ENCODE measurements around the gene ANKRD40CL.
"Not testable (repeated sequence)": the region's sequence is repeated elsewhere in the genome, so short reads cannot be mapped to it uniquely, and the experiment has no call there.

The ANKRD40CL gene, protein sequence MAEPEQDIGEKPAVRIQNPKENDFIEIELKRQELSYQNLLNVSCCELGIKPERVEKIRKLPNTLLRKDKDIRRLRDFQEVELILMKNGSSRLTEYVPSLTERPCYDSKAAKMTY

DNA sequence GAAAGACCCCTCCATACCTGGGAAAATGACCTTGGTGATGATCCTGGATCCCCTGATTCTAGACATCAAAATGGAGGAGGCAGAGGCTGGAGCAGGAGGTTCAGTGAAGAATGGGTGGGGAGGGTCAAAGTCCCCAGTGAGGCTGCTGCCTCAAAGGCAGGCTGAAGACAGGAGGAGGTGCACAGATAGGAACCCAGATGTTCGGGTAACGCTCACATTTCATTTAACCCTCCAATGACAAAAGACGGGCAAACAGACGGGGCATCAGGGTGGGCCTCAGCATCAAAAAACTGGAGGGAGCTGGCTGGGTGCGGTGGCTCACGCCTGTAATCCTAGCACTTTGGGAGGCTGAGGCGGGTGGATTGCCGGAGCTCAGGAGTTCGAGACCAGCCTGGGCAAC lies at the start of gene ANKRD40CL:
Gene ANKRD40CL (minus strand): TSS at position 73 of the 400 bp plus-strand sequence. CDS start 605 bp downstream, outside the sequence.
- no peak for ATAC-seq

GRCh38 chr17:50816271-50816670 lies 49.0 kb upstream of the ANKRD40CL start:
- ATAC-seq: no peak

DNA sequence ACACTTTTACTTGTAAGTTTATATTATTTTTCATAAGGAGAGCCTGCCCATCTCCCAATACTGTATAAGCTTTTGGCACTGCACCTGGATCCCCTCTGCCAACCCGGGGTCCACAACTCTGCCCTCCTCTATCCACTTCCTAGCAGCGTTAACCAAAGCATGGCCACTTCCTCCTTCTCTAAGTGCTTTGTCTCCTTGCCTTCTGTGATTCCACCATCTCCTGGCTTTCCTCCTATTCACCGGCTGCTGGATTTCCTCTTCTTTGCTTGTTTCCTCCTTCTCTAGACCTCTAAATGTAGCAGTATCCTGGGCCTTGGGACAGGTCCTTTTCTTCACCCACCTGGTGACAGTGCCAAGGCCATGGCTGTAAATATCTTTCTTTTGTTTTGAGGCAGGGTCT lies 48.1 kb upstream of the ANKRD40CL start:
- ATAC-seq: no peak

- no peak for ATAC-seq
Observed at GRCh38 chr17:50813583-50813982, 46.3 kb upstream of the ANKRD40CL start.

DNA sequence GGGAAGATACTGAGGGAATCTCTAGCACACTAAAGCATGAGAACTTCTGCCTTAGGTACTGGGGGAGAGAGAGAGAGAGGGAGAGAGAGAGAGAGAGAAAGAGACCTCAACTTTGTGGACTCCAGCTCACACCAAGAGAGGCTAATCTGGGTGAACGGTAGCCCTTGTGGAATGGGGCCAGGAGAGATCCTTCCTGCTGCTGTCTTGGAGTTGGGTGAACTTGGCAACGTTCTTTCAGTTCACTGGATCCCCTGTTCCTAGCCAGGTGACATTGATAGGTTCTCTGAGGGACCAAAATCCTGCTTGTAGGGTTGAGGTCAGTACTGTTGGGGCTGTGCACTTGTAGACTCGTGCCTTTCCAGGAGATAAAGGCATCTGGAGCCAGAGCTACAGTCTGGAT lies 41.6 kb upstream of the ANKRD40CL start:
- ATAC-seq: no peak

- ATAC-seq: no peak
Observed at GRCh38 chr17:50808413-50808812, 41.1 kb upstream of the ANKRD40CL start.

- ATAC-seq: no peak
Observed at GRCh38 chr17:50807675-50808074, 40.4 kb upstream of the ANKRD40CL start.

DNA sequence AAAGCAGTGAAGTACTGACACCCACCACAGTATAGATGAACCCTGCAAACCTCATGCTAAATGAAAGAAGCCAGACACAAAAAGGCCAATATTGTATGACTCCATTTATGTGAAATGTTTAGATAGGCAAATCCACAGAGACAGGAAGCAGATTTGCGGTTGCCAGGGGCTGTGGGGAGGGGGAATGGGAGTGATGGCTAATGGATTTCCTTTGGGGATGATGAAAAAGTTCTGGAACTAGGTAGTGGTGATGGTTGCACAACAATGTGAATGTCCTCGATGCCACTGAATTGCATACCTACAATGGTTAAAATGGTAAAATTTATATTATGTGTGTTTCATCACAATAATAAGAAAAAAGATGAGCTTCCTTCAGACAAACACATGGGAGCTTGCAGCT lies 39.7 kb upstream of the ANKRD40CL start:
- no peak for ATAC-seq

DNA sequence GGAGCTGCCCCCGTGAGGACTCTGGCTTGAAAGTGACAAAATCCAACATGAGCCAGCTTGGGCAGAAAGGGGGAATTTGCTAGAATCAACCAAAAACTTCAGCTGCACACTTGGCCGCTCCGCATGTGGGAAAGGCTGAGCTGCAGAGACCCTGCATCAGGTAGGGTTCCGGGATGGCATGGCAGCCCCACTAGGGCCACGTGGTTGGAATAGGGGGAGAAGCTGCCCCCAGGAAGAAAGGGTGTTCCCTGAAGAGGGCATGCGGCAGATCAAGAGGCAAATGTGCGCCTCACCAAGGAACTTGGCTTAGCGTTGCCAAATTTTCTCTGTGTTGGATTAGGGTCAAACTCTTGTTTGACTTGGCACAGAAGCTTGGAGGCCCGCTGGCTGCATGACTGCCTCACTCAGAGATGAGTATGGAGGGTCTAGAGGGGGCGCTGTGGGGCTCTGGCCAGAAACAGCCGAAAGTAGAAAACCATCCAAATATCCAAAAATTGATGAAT lies 38.9 kb upstream of the ANKRD40CL start:
- ATAC-seq: no peak

DNA sequence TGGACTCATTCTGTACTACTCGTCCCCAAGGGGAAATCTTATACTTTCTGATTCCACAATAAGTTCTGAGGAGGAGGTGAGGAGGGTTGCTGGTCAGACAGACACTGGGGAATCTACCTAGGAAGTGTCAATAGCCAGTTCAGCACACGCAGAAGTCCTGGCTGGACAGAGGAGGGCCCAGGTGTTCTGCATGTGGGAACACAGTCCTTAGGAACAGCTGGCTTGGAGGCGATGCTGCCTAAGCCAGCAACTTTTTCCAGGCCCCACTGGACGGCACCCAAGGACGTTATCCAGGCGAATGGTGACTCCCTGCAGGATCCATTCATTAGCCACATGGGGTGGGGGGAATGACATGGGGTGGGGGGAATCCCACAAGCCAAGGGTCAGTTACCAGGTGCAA lies 38.2 kb upstream of the ANKRD40CL start:
- ATAC-seq: no peak

- ATAC-seq: not testable (repeated sequence)
Observed at GRCh38 chr17:50804749-50805475, 37.6 kb upstream of the ANKRD40CL start.

DNA sequence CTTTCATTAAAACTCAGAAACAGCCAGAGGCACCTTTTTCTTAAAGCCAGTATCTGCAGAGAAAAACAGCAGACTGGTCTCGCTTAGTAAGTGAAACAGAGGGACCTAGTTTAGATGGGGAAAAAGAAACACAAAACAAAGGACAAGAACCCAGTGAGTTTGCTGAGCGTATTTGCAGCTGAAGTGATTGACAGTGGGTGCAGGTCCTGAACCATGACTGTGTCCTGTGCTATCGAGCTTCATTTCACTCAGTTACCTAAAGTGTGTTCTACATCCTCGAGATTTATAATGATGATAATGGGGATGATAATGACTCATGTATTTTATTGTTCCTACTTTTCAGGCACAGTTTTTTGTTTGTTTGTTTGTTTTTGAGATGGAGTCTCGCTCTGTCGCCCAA lies 36.4 kb upstream of the ANKRD40CL start:
- no peak for ATAC-seq

GRCh38 chr17:50802609-50803571 lies 35.6 kb upstream of the ANKRD40CL start:
- no peak for ATAC-seq

- ATAC-seq: no peak
Observed at GRCh38 chr17:50800196-50800700, 32.9 kb upstream of the ANKRD40CL start.

- ATAC-seq: no peak
Observed at GRCh38 chr17:50799582-50799981, 32.3 kb upstream of the ANKRD40CL start.

DNA sequence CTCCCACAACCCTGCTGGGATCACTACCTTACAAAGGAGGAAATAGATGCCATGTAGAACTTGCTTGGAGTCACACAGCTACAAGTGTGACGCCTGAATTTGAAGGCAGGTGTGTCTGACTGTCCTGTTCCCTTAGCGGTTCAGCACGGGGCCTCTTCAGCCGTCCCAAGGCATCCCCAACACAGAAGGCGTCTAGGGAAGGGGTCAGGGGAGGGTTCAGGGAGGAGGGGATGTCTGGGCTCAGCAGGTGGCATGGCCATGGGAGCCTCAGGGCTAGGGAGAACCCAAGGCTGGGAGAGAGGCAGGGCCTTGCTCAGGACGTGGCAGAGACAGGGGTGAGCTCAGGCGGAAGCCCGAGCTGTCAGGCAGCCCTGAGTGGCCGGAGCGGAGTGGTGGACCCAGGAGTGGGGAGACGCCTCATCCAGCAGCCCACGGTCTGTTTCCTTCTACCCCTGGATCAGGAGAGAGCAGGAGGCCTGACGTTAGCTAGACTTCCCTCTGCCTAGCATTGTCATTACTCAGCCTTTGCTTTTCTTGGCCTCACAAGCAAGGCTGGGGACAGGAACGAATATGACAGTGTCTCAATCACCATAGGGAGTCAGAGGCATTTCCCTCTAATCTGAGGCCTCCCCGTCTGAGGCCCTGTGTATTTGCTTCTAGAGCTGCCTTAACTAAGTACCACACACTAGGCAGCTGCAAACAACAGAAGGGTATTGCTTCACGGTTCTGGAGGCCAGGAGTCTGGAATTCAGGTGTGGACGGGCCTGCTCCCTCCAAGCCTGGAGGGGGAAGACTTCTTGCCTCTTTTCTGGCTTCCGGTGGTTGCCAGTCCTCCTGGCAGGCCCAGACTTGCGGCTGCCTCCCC lies 31.3 kb upstream of the ANKRD40CL start:
- ATAC-seq: no peak

- ATAC-seq: no peak
Observed at GRCh38 chr17:50797135-50797810, 30.0 kb upstream of the ANKRD40CL start.

DNA sequence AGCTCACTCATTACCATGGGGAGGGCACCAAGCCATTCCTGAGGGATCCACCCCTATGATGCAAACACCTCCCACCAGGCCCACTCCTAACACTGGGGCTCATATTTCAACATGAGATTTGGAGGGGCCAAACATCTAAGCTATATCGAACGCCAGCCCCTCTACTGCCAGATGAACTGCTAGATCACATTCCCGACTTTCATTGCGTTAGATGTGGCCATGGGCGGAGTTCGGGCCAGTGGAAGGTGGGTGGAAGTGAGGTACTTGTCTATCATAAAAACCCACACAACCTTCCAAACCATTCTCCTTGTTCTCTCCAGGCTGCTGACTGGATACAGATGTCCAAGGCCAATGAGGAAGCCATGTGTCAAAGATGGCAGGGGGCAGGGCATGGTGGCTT lies 27.0 kb upstream of the ANKRD40CL start:
- no peak for ATAC-seq

DNA sequence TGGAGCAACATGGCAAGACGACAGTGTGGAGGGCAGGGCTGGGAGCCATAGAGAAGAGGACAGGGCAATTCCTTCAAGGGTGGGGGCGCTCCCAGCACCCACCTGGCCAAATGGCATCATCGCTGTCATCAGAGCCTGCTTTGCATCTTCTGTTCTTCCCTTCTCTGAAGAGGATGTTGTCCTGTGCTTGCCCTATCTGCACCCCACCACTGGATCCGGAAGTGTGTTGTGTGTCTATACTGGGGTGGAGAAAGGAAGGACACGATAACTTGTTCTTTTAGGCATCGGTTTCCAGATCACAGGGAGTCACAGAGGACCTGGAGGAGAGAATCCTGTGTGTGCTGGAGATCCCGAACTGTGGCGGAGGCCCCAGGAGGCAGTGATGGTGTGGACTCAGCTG lies 25.7 kb upstream of the ANKRD40CL start:
- ATAC-seq: no peak

- ATAC-seq: no peak
Observed at GRCh38 chr17:50792132-50792531, 24.8 kb upstream of the ANKRD40CL start.

DNA sequence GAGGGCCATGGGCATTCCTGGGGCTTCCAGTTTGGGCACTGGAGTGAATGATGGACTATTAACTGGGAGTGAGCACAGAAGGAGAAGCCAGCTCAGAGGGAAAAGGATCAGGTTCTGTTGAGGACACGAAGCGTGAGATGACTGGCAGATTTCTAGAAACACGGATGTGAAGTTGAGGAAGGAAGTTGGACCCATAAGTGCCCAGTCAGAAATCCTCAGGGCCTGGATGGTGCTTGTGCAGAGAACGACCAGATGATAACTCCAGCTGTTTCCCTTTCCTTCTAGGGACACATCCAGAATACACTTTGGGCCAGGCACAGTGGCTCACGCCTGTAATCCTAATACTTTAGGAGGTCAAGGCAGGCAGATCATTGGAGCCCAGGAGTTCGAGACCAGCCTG lies 23.3 kb upstream of the ANKRD40CL start:
- ATAC-seq: no peak

GRCh38 chr17:50787106-50787505 lies 19.8 kb upstream of the ANKRD40CL start:
- no peak for ATAC-seq

Measured in activated CD4-positive, CD25-positive, alpha-beta regulatory T cell treated with anti-CD3 and anti-CD28 coated beads, Interleukin-2, amount 50 U/mL, for 24 hours (primary cell).